ENCODE data around the gene LRRC8D. TPM values are rescaled to one million over a fixed set of nuclear protein-coding genes. Genes with fewer than 3 reads are reported as not detected.

The LRRC8D gene
- total RNA-seq, 1 experiment from 2014 or later: 15.0 TPM

DNA sequence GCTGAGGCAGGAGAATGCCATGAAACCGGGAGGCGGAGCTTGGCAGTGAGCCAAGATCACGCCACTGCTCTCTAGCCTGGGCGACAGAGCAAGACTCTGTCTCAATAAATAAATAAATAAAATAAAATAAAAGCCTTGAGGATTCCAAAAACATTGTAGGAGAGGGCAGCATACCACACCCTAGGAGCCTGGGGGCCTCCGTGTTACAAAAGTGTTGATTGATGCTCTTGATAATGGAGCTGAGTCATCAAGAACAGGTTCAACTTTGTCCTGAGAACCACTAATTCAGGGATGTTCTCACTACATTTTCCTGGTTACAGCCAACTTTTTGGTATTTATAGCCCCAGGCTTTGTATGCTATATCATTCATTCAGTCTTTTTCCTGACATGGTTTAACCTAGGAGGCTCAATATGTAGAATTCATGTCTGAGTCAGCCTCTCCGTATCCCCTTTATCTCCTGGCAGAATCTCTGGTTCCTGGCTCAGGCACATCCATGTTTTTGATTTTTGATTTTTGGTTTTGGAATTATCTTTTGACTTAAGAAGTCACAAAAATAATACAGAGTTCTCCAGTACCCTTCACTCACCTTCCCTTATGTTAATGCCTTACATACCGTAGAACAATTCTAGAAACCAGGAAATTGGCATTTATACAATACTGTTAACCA is 69.4 kb downstream of the LRRC8D start:
- intact Hi-C loops (cut with micrococcal nuclease): no loop called here
- ATAC-seq (peak; percentile 80), DNase-seq (ENCODE audit: low read depth, low spot score) (peak; percentile 28)
- Histone ChIP-seq H3K9ac (ENCODE audit: low read length) (no peak overlapping the region), H3K79me2 (ENCODE audit: insufficient read depth, low read length) (no peaks in the 10 kb centered on the region), H3K9me3 (ENCODE audit: control insufficient read depth in 1 of 2, insufficient read depth in 1 of 2, low read depth in 1 of 2, low read length in 2 of 2) (no peaks in the 10 kb centered on the region), H3K4me2 (ENCODE audit: low read length) (peak overlapping the region; percentile 36), H2AFZ (ENCODE audit: low read depth, low read length, poor library complexity, severe bottlenecking) (no peak overlapping the region), H3K27me3 (ENCODE audit: insufficient read depth, low read length) (no peaks in the 10 kb centered on the region), H3K4me1 (ENCODE audit: control insufficient read depth in 1 of 2, insufficient read depth in 2 of 2, low read length in 2 of 2) (peaks cover 10 to 11% of the 10 kb centered on the region in 2 experiments; a peak in 3 of 4 replicates), H3K4me3 (replicated peaks in 1 of 2; ENCODE audit: low read depth in 1 of 2, low read length in 2 of 2) (no peak overlapping the region), H4K20me1 (ENCODE audit: insufficient read depth) (no peaks in the 10 kb centered on the region), H3K27ac (ENCODE audit: low read depth, low read length) (peak overlapping the region; percentile 2; the same call in 1 of the 2 replicates), H3K36me3 (ENCODE audit: control insufficient read depth in 1 of 2, insufficient read depth in 2 of 2, low read length in 2 of 2) (no peaks in the 10 kb centered on the region), H3K9me2 (ENCODE audit: insufficient read depth) (no peaks in the 10 kb centered on the region)
- ChIA-PET CTCF (no interaction called here), RAD21 (ENCODE audit: low non-redundant PET in 1 of 2, low total read pairs in 2 of 2, uncharacterized antibody in 2 of 2, unreplicated experiment in 2 of 2) (no interaction called here), POLR2A (no interaction called here)
- TF ChIP-seq CEBPB (IDR thresholded peaks at IDR 0.05; ENCODE audit: low read depth) (no peak; the same call in 1 of the 2 replicates), EZH2phosphoT487 (IDR thresholded peaks at IDR 0.05; ENCODE audit: borderline replicate concordance) (no peak), FOSL1 (IDR thresholded peaks at IDR 0.05; ENCODE audit: low read depth) (peak; percentile 29; the same call in 1 of the 2 replicates), ZNF274 (IDR thresholded peaks at IDR 0.05; ENCODE audit: low read depth, low read length) (no peak)
- TF ChIP-seq, protein P1, sequence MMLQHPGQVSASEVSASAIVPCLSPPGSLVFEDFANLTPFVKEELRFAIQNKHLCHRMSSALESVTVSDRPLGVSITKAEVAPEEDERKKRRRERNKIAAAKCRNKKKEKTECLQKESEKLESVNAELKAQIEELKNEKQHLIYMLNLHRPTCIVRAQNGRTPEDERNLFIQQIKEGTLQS (IDR thresholded peaks at IDR 0.05): no peak
- BruUV-seq (replicated peaks): no TSS peak

DNA sequence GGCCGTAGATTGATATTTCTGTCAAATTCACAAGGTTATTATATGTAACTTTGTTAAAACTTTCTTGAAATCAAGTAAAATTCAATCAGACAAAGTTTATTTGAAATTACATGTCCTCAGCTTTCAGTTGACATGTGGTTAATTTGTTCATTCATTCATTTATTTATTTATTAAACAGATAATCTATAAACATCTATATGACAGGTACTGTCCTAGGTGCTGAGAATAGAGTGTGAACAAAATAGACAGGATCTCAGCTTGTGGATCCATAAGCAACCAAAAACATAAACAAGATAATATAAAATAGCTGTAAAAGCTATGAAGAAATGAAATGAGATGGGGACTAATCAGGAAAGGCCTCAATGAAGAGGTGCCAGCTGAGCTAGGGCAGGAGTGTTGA is 72.0 kb downstream of the LRRC8D start:
- POLR2A ChIA-PET: no interaction called here

More for the DNA sequence above, 72.0 kb downstream of the LRRC8D start:
- intact Hi-C loops (cut with micrococcal nuclease): no loop called here
- DNase-seq (ENCODE audit: low read depth, low spot score) (no peak), ATAC-seq (no peak)
- Histone ChIP-seq H3K27ac (ENCODE audit: low read depth, low read length) (no peak overlapping the region), H3K27me3 (ENCODE audit: insufficient read depth, low read length) (no peaks in the 10 kb centered on the region), H3K9ac (ENCODE audit: low read length) (no peak overlapping the region), H3K4me2 (ENCODE audit: low read length) (no peak overlapping the region), H4K20me1 (ENCODE audit: insufficient read depth) (no peaks in the 10 kb centered on the region), H3K9me3 (ENCODE audit: control insufficient read depth in 1 of 2, insufficient read depth in 1 of 2, low read depth in 1 of 2, low read length in 2 of 2) (no peaks in the 10 kb centered on the region), H3K36me3 (ENCODE audit: control insufficient read depth in 1 of 2, insufficient read depth in 2 of 2, low read length in 2 of 2) (no peaks in the 10 kb centered on the region), H3K4me1 (ENCODE audit: control insufficient read depth in 1 of 2, insufficient read depth in 2 of 2, low read length in 2 of 2) (peaks cover 8 to 11% of the 10 kb centered on the region in 2 experiments; a peak in 3 of 4 replicates), H2AFZ (ENCODE audit: low read depth, low read length, poor library complexity, severe bottlenecking) (no peak overlapping the region), H3K4me3 (replicated peaks in 1 of 2; ENCODE audit: low read depth in 1 of 2, low read length in 2 of 2) (no peak overlapping the region), H3K9me2 (ENCODE audit: insufficient read depth) (no peaks in the 10 kb centered on the region), H3K79me2 (ENCODE audit: insufficient read depth, low read length) (no peaks in the 10 kb centered on the region)
- RAD21 ChIA-PET (ENCODE audit: low non-redundant PET in 1 of 2, low total read pairs in 2 of 2, uncharacterized antibody in 2 of 2, unreplicated experiment in 2 of 2): no interaction called here
- no TSS peak for BruUV-seq (replicated peaks)
- TF ChIP-seq ZFX (IDR thresholded peaks at IDR 0.05) (no peak), SIN3A (IDR thresholded peaks at IDR 0.05; ENCODE audit: low read depth) (no peak), JUND (IDR thresholded peaks at IDR 0.05) (no peak), YY1 (IDR thresholded peaks at IDR 0.05; ENCODE audit: extremely low read depth, insufficient replicate concordance, low read depth, low read length) (no peak)
- TF ChIP-seq, protein P2, sequence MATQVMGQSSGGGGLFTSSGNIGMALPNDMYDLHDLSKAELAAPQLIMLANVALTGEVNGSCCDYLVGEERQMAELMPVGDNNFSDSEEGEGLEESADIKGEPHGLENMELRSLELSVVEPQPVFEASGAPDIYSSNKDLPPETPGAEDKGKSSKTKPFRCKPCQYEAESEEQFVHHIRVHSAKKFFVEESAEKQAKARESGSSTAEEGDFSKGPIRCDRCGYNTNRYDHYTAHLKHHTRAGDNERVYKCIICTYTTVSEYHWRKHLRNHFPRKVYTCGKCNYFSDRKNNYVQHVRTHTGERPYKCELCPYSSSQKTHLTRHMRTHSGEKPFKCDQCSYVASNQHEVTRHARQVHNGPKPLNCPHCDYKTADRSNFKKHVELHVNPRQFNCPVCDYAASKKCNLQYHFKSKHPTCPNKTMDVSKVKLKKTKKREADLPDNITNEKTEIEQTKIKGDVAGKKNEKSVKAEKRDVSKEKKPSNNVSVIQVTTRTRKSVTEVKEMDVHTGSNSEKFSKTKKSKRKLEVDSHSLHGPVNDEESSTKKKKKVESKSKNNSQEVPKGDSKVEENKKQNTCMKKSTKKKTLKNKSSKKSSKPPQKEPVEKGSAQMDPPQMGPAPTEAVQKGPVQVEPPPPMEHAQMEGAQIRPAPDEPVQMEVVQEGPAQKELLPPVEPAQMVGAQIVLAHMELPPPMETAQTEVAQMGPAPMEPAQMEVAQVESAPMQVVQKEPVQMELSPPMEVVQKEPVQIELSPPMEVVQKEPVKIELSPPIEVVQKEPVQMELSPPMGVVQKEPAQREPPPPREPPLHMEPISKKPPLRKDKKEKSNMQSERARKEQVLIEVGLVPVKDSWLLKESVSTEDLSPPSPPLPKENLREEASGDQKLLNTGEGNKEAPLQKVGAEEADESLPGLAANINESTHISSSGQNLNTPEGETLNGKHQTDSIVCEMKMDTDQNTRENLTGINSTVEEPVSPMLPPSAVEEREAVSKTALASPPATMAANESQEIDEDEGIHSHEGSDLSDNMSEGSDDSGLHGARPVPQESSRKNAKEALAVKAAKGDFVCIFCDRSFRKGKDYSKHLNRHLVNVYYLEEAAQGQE (IDR thresholded peaks at IDR 0.05; ENCODE audit: low read depth): peak; percentile 24; the same call in 1 of the 2 replicates
- CTCF ChIA-PET: no interaction called here

All from HCT116 (cell line).